ENCODE measurements around the gene ERRFI1.
"Not testable (repeated sequence)": the region's sequence is repeated elsewhere in the genome, so short reads cannot be mapped to it uniquely, and the experiment has no call there.

ERRFI1 gene

DNA sequence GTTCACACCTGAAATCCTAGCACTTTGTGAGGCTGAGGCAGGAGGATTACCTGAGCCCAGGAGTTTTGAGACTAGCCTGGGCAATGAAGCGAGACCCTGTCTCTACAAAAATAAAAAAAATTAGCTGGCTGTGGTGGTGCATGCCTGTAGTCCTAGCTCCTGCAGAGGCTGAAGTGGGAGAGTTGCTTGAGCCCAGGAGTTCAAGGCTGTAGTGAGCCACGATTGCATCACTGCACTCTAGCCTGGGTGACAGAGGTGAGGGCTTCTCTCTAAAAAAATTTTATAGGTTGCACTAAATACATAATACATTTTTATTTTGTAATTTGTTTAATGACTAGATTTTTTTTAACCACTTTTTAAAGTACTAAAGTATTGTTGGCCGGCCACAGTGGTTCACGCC is 58.5 kb downstream of the ERRFI1 start:
- Mint-ChIP-seq H3K9me3 (no peaks in the 10 kb centered on the region), H3K27me3 (no peaks in the 10 kb centered on the region), H3K4me1 (peaks cover 12 to 32% of the 10 kb centered on the region in 2 donors), H3K4me3 (no peak overlapping the region), H3K36me3 (peaks cover 58 to 68% of the 10 kb centered on the region in 2 donors), H3K27ac (no peak overlapping the region)
- ATAC-seq (replicated peaks) (no peak), DNase-seq (no peak)

- H3K4me1 Mint-ChIP-seq = peaks cover 12 to 35% of the 10 kb centered on the region in 2 donors
- no peaks in the 10 kb centered on the region for H3K9me3 Mint-ChIP-seq
- H3K36me3 Mint-ChIP-seq = peaks cover 54 to 66% of the 10 kb centered on the region in 2 donors
- no peak for DNase-seq
- no peak overlapping the region for H3K27ac Mint-ChIP-seq
- no peak overlapping the region for H3K4me3 Mint-ChIP-seq
- no peaks in the 10 kb centered on the region for H3K27me3 Mint-ChIP-seq
- ATAC-seq (replicated peaks) = no peak
Observed at GRCh38 chr1:7967196-7967595, 58.9 kb downstream of the ERRFI1 start.

DNA sequence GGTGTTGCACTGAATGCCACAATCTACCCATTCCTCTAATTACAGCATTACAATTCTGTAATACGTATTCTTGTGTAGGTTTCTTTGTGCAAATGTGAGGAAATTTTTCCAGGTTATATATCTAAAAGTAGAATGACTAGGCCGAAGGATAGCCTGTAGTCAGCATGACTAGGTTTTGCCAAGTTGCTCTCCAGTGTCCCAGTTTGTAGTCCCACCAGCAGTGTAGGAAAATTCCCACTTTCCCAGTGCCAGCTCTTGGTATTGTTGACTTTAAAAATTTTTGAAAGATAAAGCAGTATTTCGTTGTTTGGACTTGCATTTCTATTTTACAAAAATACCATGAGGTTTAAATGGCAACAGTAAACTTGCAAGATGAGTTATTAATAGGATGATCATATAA is 61.6 kb downstream of the ERRFI1 start:
- no peaks in the 10 kb centered on the region for H3K9me3 Mint-ChIP-seq
- no peaks in the 10 kb centered on the region for H3K27me3 Mint-ChIP-seq
- ATAC-seq (replicated peaks) (no peak), DNase-seq (no peak)
- peaks cover 37 to 51% of the 10 kb centered on the region in 2 donors for H3K36me3 Mint-ChIP-seq
- no peak overlapping the region for H3K27ac Mint-ChIP-seq
- H3K4me3 Mint-ChIP-seq = no peak overlapping the region
- H3K4me1 Mint-ChIP-seq = peaks cover 13 to 41% of the 10 kb centered on the region in 2 donors

GRCh38 chr1:7963841-7964240 is 62.3 kb downstream of the ERRFI1 start:
- not testable (repeated sequence) for ATAC-seq (replicated peaks)

GRCh38 chr1:7963378-7963730 is 62.8 kb downstream of the ERRFI1 start:
- peak overlapping the region; percentile 71 to 72 for H3K4me3 Mint-ChIP-seq
- ATAC-seq (replicated peaks); H3K27me3 Mint-ChIP-seq; H3K9me3 Mint-ChIP-seq; DNase-seq: not testable (repeated sequence)
- peaks cover 30 to 46% of the 10 kb centered on the region in 2 donors for H3K36me3 Mint-ChIP-seq
- peaks cover 16 to 43% of the 10 kb centered on the region in 2 donors for H3K4me1 Mint-ChIP-seq
- H3K27ac Mint-ChIP-seq = peak overlapping the region; percentile 81

More at GRCh38 chr1:7963841-7964240, 62.3 kb downstream of the ERRFI1 start:
- Mint-ChIP-seq H3K4me1 (peaks cover 16 to 43% of the 10 kb centered on the region in 2 donors), H3K36me3 (peaks cover 32 to 48% of the 10 kb centered on the region in 2 donors), H3K27ac (peak overlapping the region; percentile 81), H3K4me3 (peak overlapping the region; percentile 70 to 71)
- not testable (repeated sequence) for DNase-seq, H3K9me3 Mint-ChIP-seq, H3K27me3 Mint-ChIP-seq

DNA sequence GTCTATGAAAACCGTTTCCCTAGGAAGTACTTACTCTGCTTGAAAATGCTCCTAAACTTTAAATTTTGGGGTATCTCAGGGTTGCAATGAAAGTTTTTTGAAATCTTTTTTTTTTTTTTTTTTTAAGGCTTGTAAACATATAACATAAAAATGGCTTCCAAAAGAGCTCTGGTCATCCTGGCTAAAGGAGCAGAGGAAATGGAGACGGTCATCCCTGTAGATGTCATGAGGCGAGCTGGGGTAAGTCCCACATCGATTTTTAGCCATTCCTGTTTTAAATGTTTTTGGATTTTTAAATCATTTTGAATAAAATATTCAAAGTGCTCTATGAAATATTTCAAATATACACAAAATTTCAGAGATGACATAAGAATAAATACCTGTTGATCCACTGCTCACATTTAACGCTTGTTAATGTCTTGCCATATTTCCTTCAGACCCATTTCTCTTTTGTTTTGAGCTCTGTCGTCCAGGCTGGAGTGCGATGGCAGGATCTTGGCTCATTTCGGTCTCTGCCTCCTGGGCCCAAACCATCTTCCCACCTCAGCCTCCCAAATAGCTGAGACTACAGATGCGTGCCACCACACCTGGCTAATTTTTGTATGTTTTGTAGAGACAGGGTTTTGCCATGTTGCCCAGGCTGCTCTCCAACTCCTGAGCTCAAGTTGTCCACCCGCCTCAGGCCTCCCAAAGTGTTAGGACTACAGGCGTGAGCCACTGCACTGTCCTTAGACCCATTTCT is 63.3 kb downstream of the ERRFI1 start:
- H3K27me3 Mint-ChIP-seq = no peaks in the 10 kb centered on the region
- ATAC-seq (replicated peaks) (no peak), DNase-seq (no peak)
- peak overlapping the region; percentile 92 to 96 for H3K4me3 Mint-ChIP-seq
- peaks cover 30 to 46% of the 10 kb centered on the region in 2 donors for H3K36me3 Mint-ChIP-seq
- peak overlapping the region; percentile 97 for H3K27ac Mint-ChIP-seq
- no peaks in the 10 kb centered on the region for H3K9me3 Mint-ChIP-seq
- H3K4me1 Mint-ChIP-seq = peaks cover 16 to 43% of the 10 kb centered on the region in 2 donors

- ATAC-seq (replicated peaks) = peak; percentile 41 to 44
- H3K27ac Mint-ChIP-seq = peak overlapping the region; percentile 97
- H3K4me3 Mint-ChIP-seq = peak overlapping the region; percentile 92 to 96
- no peaks in the 10 kb centered on the region for H3K9me3 Mint-ChIP-seq
- H3K4me1 Mint-ChIP-seq = peaks cover 14 to 36% of the 10 kb centered on the region in 2 donors
- H3K36me3 Mint-ChIP-seq = peaks cover 27 to 42% of the 10 kb centered on the region in 2 donors
- DNase-seq = no peak
- H3K27me3 Mint-ChIP-seq = no peaks in the 10 kb centered on the region
Observed at GRCh38 chr1:7962014-7962335, 64.1 kb downstream of the ERRFI1 start.

Measured in stimulated activated naive B cell treated with anti-CD40 and anti-IgM and Interleukin-4, amounts not matched to agents 10 μg/mL and 1 μg/mL and 100 μg/mL, for 72 hours (primary cell).